ENCODE data around the gene TCEANC.

DNA sequence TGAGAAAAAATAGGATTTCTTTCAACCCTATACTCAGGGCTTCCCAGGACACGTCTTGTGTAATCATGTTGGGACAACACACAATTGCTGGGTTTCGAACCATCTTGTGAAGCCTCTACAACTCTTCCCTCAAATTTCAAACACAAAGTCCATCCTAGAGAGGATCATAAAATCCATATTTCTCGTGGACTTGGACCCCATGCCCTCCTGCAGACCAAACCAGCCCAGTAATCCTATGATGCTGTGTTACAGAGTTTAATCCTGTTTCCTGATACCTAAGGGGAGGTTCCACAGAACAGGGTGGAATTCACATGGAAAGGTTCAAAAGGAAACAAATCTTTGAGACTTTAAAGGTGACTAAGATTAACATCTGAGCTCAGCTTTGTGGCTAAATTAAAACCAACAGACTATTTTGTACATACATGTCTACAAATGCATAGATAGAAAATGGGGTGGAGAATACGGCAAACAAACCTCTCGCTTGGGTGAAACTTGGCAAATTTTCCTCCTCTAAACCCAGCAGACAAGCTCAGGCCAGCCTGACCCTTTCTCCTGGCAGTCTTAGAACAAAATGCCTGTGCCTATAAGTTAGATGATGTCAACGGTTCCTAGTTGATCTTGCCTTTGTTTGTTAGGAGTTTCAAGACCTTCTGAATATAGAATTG lies 45.5 kb upstream of the TCEANC start:
- TF ChIP-seq, protein P1, sequence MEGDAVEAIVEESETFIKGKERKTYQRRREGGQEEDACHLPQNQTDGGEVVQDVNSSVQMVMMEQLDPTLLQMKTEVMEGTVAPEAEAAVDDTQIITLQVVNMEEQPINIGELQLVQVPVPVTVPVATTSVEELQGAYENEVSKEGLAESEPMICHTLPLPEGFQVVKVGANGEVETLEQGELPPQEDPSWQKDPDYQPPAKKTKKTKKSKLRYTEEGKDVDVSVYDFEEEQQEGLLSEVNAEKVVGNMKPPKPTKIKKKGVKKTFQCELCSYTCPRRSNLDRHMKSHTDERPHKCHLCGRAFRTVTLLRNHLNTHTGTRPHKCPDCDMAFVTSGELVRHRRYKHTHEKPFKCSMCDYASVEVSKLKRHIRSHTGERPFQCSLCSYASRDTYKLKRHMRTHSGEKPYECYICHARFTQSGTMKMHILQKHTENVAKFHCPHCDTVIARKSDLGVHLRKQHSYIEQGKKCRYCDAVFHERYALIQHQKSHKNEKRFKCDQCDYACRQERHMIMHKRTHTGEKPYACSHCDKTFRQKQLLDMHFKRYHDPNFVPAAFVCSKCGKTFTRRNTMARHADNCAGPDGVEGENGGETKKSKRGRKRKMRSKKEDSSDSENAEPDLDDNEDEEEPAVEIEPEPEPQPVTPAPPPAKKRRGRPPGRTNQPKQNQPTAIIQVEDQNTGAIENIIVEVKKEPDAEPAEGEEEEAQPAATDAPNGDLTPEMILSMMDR (IDR thresholded peaks at IDR 0.05; ENCODE audit: borderline replicate concordance, extremely low read depth, low read length, poor library complexity, severe bottlenecking) = no peak
- TF ChIP-seq EZH2 (IDR thresholded peaks at IDR 0.05; ENCODE audit: borderline replicate concordance, low read depth, low read length, severe bottlenecking) = no peak
